GM19324 (cell line): ENCODE data around the gene BSDC1.

ENCODE experiments used
- ATAC-seq: cut with Tn5 transposase; IDR thresholded peaks from one replicate; pipeline ENCODE4 v1.9.1; 2021; ENCODE audit warnings: mild to moderate bottlenecking, moderate library complexity; ENCODE audit not compliant: unreplicated experiment, low FRiP score

Gene BSDC1

DNA sequence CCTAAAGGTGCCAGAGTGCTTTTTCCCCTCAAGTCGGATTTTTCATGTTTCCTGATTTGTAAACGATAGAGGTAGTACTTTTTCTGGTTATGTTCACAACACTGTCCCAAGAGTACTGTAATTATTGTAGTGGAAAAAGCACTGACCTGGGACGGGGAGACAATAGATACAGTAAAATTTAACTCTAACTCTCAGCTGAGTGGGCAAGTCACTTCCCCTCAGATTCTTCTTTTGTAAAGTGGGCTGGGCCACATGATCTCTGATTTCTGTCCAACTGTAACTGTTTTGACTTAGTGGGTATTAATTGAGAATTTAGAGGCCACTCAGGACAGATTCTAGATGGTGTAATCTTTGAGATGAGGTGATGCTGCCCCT is 77.4 kb downstream of the BSDC1 start:
- no peak for ATAC-seq
